ENCODE data around the gene CALD1. TPM values are rescaled to one million over a fixed set of nuclear protein-coding genes. Genes with fewer than 3 reads are reported as not detected.

The CALD1 gene
- total RNA-seq, 1 experiment from 2014 or later, result 147 TPM

DNA sequence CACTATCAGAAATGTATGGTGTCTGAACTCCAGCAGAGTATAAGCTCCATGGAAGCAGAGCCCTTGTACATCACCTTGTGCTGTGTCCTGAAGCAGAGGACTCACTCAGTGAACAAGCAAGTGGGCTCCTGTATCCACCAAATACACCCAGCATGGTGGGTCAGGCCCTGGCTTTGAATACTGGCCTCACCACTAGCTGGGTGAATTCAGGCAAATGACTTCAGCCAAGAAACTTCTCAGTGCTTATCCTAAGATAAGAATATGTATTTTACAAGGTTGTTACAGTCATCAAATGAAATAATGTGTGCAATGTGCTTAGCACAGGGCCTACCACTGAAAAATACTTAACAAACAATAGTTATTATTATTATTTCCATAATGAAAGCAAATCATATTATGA is 62.6 kb downstream of the CALD1 start (continued):
- TF ChIP-seq ETV6 (CRISPR knock-in tag; IDR thresholded peaks at IDR 0.05), result no peak
- TF ChIP-seq ZNF423 (CRISPR knock-in tag; IDR thresholded peaks at IDR 0.05), result no peak
- TF ChIP-seq TEAD1 (CRISPR knock-in tag; IDR thresholded peaks at IDR 0.05), result no peak
- TF ChIP-seq JAZF1 (CRISPR knock-in tag; IDR thresholded peaks at IDR 0.05), result no peak
- TF ChIP-seq USF2 (CRISPR knock-in tag; IDR thresholded peaks at IDR 0.05), result no peak

GRCh38 chr7:134842886-134843430 is 63.5 kb downstream of the CALD1 start:
- DNase-seq (ENCODE audit: low spot score) (no peak), ATAC-seq (peak; percentile 48)
- H3K36me3 Mint-ChIP-seq, result peaks cover 49% of the 10 kb centered on the region
- peaks cover 32% of the 10 kb centered on the region for H3K4me1 Mint-ChIP-seq
- CTCF ChIA-PET, result interaction anchor here (1.8 kb wide), 1 partner anchor 119 kb away, joined by 6 read pairs; no protein-coding TSS in a partner anchor
- no peak for TF ChIP-seq CDX4 (CRISPR knock-in tag; IDR thresholded peaks at IDR 0.05; ENCODE audit: borderline replicate concordance)
- no peak for TF ChIP-seq USF2 (CRISPR knock-in tag; IDR thresholded peaks at IDR 0.05)
- no peak for TF ChIP-seq JAZF1 (CRISPR knock-in tag; IDR thresholded peaks at IDR 0.05)
- TF ChIP-seq ZNF416 (CRISPR knock-in tag; IDR thresholded peaks at IDR 0.05), result no peak
- no peak for TF ChIP-seq E2F1 (CRISPR knock-in tag; IDR thresholded peaks at IDR 0.05)
- no peak for TF ChIP-seq HMGA2 (CRISPR knock-in tag; IDR thresholded peaks at IDR 0.05)
- no peak for TF ChIP-seq RELA (CRISPR knock-in tag; IDR thresholded peaks at IDR 0.05; ENCODE audit: borderline replicate concordance)
- no peak for TF ChIP-seq CTCF (IDR thresholded peaks at IDR 0.05)
- TF ChIP-seq, protein P1, sequence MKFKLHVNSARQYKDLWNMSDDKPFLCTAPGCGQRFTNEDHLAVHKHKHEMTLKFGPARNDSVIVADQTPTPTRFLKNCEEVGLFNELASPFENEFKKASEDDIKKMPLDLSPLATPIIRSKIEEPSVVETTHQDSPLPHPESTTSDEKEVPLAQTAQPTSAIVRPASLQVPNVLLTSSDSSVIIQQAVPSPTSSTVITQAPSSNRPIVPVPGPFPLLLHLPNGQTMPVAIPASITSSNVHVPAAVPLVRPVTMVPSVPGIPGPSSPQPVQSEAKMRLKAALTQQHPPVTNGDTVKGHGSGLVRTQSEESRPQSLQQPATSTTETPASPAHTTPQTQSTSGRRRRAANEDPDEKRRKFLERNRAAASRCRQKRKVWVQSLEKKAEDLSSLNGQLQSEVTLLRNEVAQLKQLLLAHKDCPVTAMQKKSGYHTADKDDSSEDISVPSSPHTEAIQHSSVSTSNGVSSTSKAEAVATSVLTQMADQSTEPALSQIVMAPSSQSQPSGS (CRISPR knock-in tag; IDR thresholded peaks at IDR 0.05; ENCODE audit: borderline replicate concordance, low read depth), result no peak
- TF ChIP-seq TCF7 (CRISPR knock-in tag; IDR thresholded peaks at IDR 0.05; ENCODE audit: low read depth), result no peak
- no peak for TF ChIP-seq ZMAT4 (CRISPR knock-in tag; IDR thresholded peaks at IDR 0.05)
- TF ChIP-seq, protein P2, sequence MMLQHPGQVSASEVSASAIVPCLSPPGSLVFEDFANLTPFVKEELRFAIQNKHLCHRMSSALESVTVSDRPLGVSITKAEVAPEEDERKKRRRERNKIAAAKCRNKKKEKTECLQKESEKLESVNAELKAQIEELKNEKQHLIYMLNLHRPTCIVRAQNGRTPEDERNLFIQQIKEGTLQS (CRISPR knock-in tag; conservative IDR thresholded peaks at IDR 0.05), result no peak
- TF ChIP-seq ZNF232 (CRISPR knock-in tag; IDR thresholded peaks at IDR 0.05), result no peak
- TF ChIP-seq TEAD1 (CRISPR knock-in tag; IDR thresholded peaks at IDR 0.05), result no peak
- TF ChIP-seq MYBL2 (CRISPR knock-in tag; IDR thresholded peaks at IDR 0.05), result no peak
- no peak overlapping the region for H3K4me3 Mint-ChIP-seq
- H3K9me3 Mint-ChIP-seq, result peaks cover 22% of the 10 kb centered on the region
- no peaks in the 10 kb centered on the region; the same call in 1 of the 2 replicates for H3K27me3 Mint-ChIP-seq (ENCODE audit: low read depth)
- POLR2A ChIA-PET, result no interaction called here
- H3K27ac Mint-ChIP-seq, result peak overlapping the region; percentile 41

Measured in WTC11 (cell line).